GM12878 (cell line): ENCODE measurements around the gene SGMS1. TPM values are rescaled to one million over a fixed set of nuclear protein-coding genes. Genes with fewer than 3 reads are reported as not detected.
A peak's percentile ranks its signal among the peaks of the same experiment; 100 is the strongest.

Source experiments
- ATAC-seq: fragments of 200-7000 bp; cut with Tn5 transposase; 3 replicates; pipeline ENCODE4 v1.9.1; 2020; ENCODE audit warnings: mild to moderate bottlenecking, moderate library complexity
- BruUV-seq: library from RNA; stranded (reverse); fragments of 400-500 nt; replicated peaks from 2 replicates; lab custom pipeline; 2021; lab: Mats Ljungman, UMichigan
- CTCF ChIA-PET: fragments of 300-600 bp; sonication (Branson Sonifier 250); formaldehyde crosslinking; extraction: SDS; loops from one replicate; lab custom pipeline; 2021; ENCODE audit warnings: inconsistent platforms; lab: Yijun Ruan, JAX
- POLR2A ChIA-PET: fragments of 350-600 bp; formaldehyde crosslinking; extraction: SDS; loops from one replicate; lab custom pipeline; 2021; ENCODE audit warnings: inconsistent platforms; lab: Charles Lee
- RAD21 ChIA-PET: fragments of 300-600 bp; sonication (Branson Sonifier 250); formaldehyde crosslinking; loops from one replicate; lab custom pipeline; 2023; ENCODE audit warnings: antibody characterized with exemption; ENCODE audit not compliant: unreplicated experiment; lab: Charles Lee
- SMC1A ChIA-PET: fragments of 300-600 bp; sonication (Branson Sonifier 250); formaldehyde crosslinking; loops from one replicate; lab custom pipeline; 2023; ENCODE audit not compliant: unreplicated experiment, uncharacterized antibody; lab: Charles Lee
- DNase-seq: peaks from one replicate; pipeline ENCODE4 v3.0.0-alpha.2; 2011; ENCODE audit warnings: low read depth, low spot score
- FAIRE-seq: peaks from 3 replicates; lab custom pipeline; 2011; peaks lifted over from hg19 to GRCh38; lab: Jason Lieb, UNC
- H2AFZ ChIP-seq: 2 replicates; pipeline ENCODE4 v1.6.0; 2011; ENCODE audit warnings: low read depth, low read length, control low read depth; ENCODE audit not compliant: control insufficient read depth
- H3K27ac ChIP-seq: 2 replicates; pipeline ENCODE4 v1.5.1; 2011; ENCODE audit warnings: control low read depth; ENCODE audit not compliant: control insufficient read depth, insufficient read depth
- H3K27me3 ChIP-seq, 2 experiments: replicated peaks in 1 of 2; 2 replicates each; pipeline versions ENCODE4 v1.6.0 to v1.6.1; 2011; ENCODE audit warnings: low read length in 1 of 2; ENCODE audit not compliant: control insufficient read depth in 2 of 2, insufficient read depth in 2 of 2
- H3K36me3 ChIP-seq, 2 experiments: 2 replicates each; pipeline ENCODE4 v1.5.1; 2011; ENCODE audit warnings: low read length in 1 of 2; ENCODE audit not compliant: control insufficient read depth in 2 of 2, insufficient read depth in 2 of 2
- H3K4me1 ChIP-seq: 2 replicates; pipeline ENCODE4 v1.6.1; 2011; ENCODE audit warnings: mild to moderate bottlenecking, low read length, moderate library complexity, mixed read lengths; ENCODE audit not compliant: control insufficient read depth, insufficient read depth
- H3K4me2 ChIP-seq: 2 replicates; pipeline ENCODE4 v1.6.0; 2011; ENCODE audit warnings: control low read depth; ENCODE audit not compliant: control insufficient read depth, insufficient read depth
- H3K4me3 ChIP-seq: fragments of 200-600 bp; sonication (generic); 2 replicates; pipeline ENCODE4 v1.5.1; 2016
- H3K79me2 ChIP-seq: 2 replicates; pipeline ENCODE4 v1.6.0; 2011; ENCODE audit warnings: low read length; ENCODE audit not compliant: control insufficient read depth, insufficient read depth
- H3K9ac ChIP-seq: 2 replicates; pipeline ENCODE4 v1.8.0; 2011; ENCODE audit warnings: low read length, control low read depth, mixed read lengths; ENCODE audit not compliant: control insufficient read depth, insufficient read depth
- H3K9me3 ChIP-seq: replicated peaks from 3 replicates; pipeline ENCODE4 v1.5.1; 2011; ENCODE audit warnings: mild to moderate bottlenecking, low read length; ENCODE audit not compliant: control insufficient read depth, insufficient read depth
- H4K20me1 ChIP-seq: 2 replicates; pipeline ENCODE4 v1.6.0; 2011; ENCODE audit not compliant: control insufficient read depth, insufficient read depth
- CBFB ChIP-seq: IDR thresholded peaks from 2 replicates; pipeline ENCODE4 v1.6.1; 2016; ENCODE audit warnings: antibody characterized with exemption, low read depth
- CREM ChIP-seq: IDR thresholded peaks from 2 replicates; pipeline ENCODE4 v1.6.1; 2014; ENCODE audit warnings: antibody characterized with exemption, low read depth
- JUND ChIP-seq: IDR thresholded peaks from 2 replicates; pipeline ENCODE4 v1.6.1; 2012; ENCODE audit warnings: low read depth, mild to moderate bottlenecking, low read length, improper control_type of control experiment, moderate library complexity
- NFXL1 ChIP-seq: fragments of 450-650 bp; IDR thresholded peaks from 2 replicates; pipeline ENCODE4 v1.6.1; 2017; ENCODE audit warnings: antibody characterized with exemption, mild to moderate bottlenecking, borderline replicate concordance
- PBX3 ChIP-seq: IDR thresholded peaks from 2 replicates; pipeline ENCODE4 v1.6.1; 2011; ENCODE audit warnings: mild to moderate bottlenecking, low read depth, low read length, moderate library complexity; ENCODE audit not compliant: insufficient replicate concordance
- POLR2A ChIP-seq: IDR thresholded peaks from 2 replicates; pipeline ENCODE4 v1.6.1; 2011; ENCODE audit warnings: low read depth, mild to moderate bottlenecking, low read length
- RB1 ChIP-seq: fragments of 450-650 bp; formaldehyde crosslinking; IDR thresholded peaks from 2 replicates; pipeline ENCODE4 v1.6.1; 2017; ENCODE audit warnings: mild to moderate bottlenecking, borderline replicate concordance
- RFX5 ChIP-seq: IDR thresholded peaks from 2 replicates; pipeline ENCODE4 v1.6.1; 2011; ENCODE audit warnings: low read depth, low read length, improper control_type of control experiment
- SIN3A ChIP-seq: IDR thresholded peaks from 2 replicates; pipeline ENCODE4 v1.6.1; 2012; ENCODE audit warnings: low read depth, low read length, improper control_type of control experiment
- SIX5 ChIP-seq: IDR thresholded peaks from 2 replicates; pipeline ENCODE4 v1.6.1; 2011; ENCODE audit warnings: mild to moderate bottlenecking, low read depth, low read length, moderate library complexity; ENCODE audit not compliant: severe bottlenecking
- SMAD1 ChIP-seq: fragments of 450-650 bp; IDR thresholded peaks from 2 replicates; pipeline ENCODE4 v1.6.1; 2018; ENCODE audit warnings: mild to moderate bottlenecking, low read depth; ENCODE audit not compliant: partially characterized antibody
- SUZ12 ChIP-seq: fragments of 200-600 bp; sonication (generic); IDR thresholded peaks from one replicate; pipeline ENCODE4 v1.6.1; 2018; ENCODE audit warnings: antibody characterized with exemption, mild to moderate bottlenecking; ENCODE audit not compliant: unreplicated experiment
- USF2 ChIP-seq: IDR thresholded peaks from 2 replicates; pipeline ENCODE4 v1.6.1; 2011; ENCODE audit warnings: low read depth, low read length, improper control_type of control experiment, borderline replicate concordance
- YY1 ChIP-seq: IDR thresholded peaks from 2 replicates; pipeline ENCODE4 v1.6.1; 2011; ENCODE audit warnings: low read depth, mild to moderate bottlenecking, low read length
- ZNF207 ChIP-seq: fragments of 450-650 bp; IDR thresholded peaks from 2 replicates; pipeline ENCODE4 v1.6.1; 2014; ENCODE audit warnings: antibody characterized with exemption, mild to moderate bottlenecking, borderline replicate concordance
- ZZZ3 ChIP-seq: IDR thresholded peaks from 2 replicates; pipeline ENCODE4 v1.6.1; 2011; ENCODE audit warnings: low read depth; ENCODE audit not compliant: control insufficient read depth, insufficient read length
- WGBS: methylation state at CpG from one replicate; pipeline ENCODE4 v1.1.6; 2016; ENCODE audit warnings: low lambda C conversion rate; ENCODE audit not compliant: insufficient replicate concordance, insufficient coverage; ENCODE audit errors: missing lambda C conversion rate; 5-methylcytosine and 5-hydroxymethylcytosine counted together
- in situ Hi-C: fragments of 300-500 bp; cut with MboI; formaldehyde crosslinking; loops from 9 replicates; pipeline ENCODE4 v1.14.3; 2018; ENCODE audit warnings: mixed read lengths
- intact Hi-C: fragments of 100-400 bp; cut with micrococcal nuclease; formaldehyde crosslinking; loops from one replicate; pipeline ENCODE4 v1.14.2; 2022; ENCODE audit not compliant: unreplicated experiment
- polyA plus RNA-seq, 11 experiments: library from polyadenylated mRNA; depleted of rRNA in 4 of 11; unstranded in 6 of 11; stranded (reverse) in 5 of 11; fragments of >200 nt; fragmentation: Nextera tagmentation in 4 of 11; fragmentation: Illumina TruSeq in 1 of 11; extraction: Ambion mirVana in 4 of 11; extraction: Trizol in 1 of 11; gene quantifications; 1 replicate in 1 of 11; 2 replicates in 10 of 11; pipeline versions ENCODE4 v1.2.1 to v1.2.3, GENCODE V29; 2011 to 2016; ENCODE audit warnings: inconsistent platforms in 2 of 11, missing spikeins in 2 of 11, low read depth in 1 of 11
- total RNA-seq, 4 experiments: library from RNA; depleted of rRNA in 3 of 4; stranded (reverse); fragments of >200 nt in 3 of 4; fragmentation: Illumina TruSeq in 1 of 4; extraction: Trizol in 1 of 4; gene quantifications; 2 replicates each; pipeline versions ENCODE4 v1.2.1 to v1.2.3, GENCODE V29; 2013 to 2021

The SGMS1 gene
- total and polyA plus RNA-seq, 10 of the 15 experiments (the other 5 are each of a cell fraction or from before 2014, with no cell fraction given), result 1.4 to 14.5 (median 4.9) TPM

- TF ChIP-seq PBX3 (no peak), SUZ12 (no peak)
Observed at GRCh38 chr10:50398381-50398780, 225.4 kb downstream of the SGMS1 start (continued).

GRCh38 chr10:50397312-50398140, 226.2 kb downstream of the SGMS1 start:
- no peak overlapping the region; the same call in 1 of the 2 replicates for H2AFZ ChIP-seq
- peaks cover 79% of the 10 kb centered on the region for H3K79me2 ChIP-seq
- H4K20me1 ChIP-seq, result no peaks in the 10 kb centered on the region
- BruUV-seq, result no TSS peak
- WGBS, result 38% methylated on average over 8 of the region's 8 CpGs
- peaks cover 0 to 5% of the 10 kb centered on the region in 2 experiments; a peak in 2 of 4 replicates for H3K36me3 ChIP-seq
- no peaks in the 10 kb centered on the region for H3K9me3 ChIP-seq
- H3K4me1 ChIP-seq, result peaks cover 17% of the 10 kb centered on the region
- in situ Hi-C loops (no loop called here), intact Hi-C loops (loop anchor here (2.0 kb wide), 1 partner anchor 33 kb away; no protein-coding TSS in a partner anchor)
- no peak overlapping the region; the same call in 1 of the 2 replicates for H3K9ac ChIP-seq
- peak; percentile 51 for ATAC-seq
- H3K27me3 ChIP-seq, result no peaks in the 10 kb centered on the region
- no peak for TF ChIP-seq JUND
- no peak for TF ChIP-seq RB1
- no peak for TF ChIP-seq SMAD1
- TF ChIP-seq POLR2A, result no peak
- no peak for TF ChIP-seq USF2
- TF ChIP-seq CBFB, result no peak
- TF ChIP-seq NFXL1, result no peak
- no peak for TF ChIP-seq SIN3A
- TF ChIP-seq YY1, result no peak
- no peak for TF ChIP-seq RFX5
- no peak for TF ChIP-seq ZNF207
- no peak for TF ChIP-seq SIX5
- no peak for TF ChIP-seq CREM
- TF ChIP-seq ZZZ3, result no peak
- ChIA-PET RAD21 (interaction anchor here (1.0 to 2.0 kb wide), 12 partner anchors 7 to 57 kb away, joined by 3 to 20 read pairs (median 4); no protein-coding TSS in a partner anchor), POLR2A (interaction anchor here (0.8 to 4.4 kb wide), 8 partner anchors 11 to 22 kb away, joined by 3 to 30 read pairs (median 4); no protein-coding TSS in a partner anchor), SMC1A (interaction anchor here (0.8 to 5.2 kb wide), 26 partner anchors 7 to 870 kb away, joined by 3 to 36 read pairs (median 6); no protein-coding TSS in a partner anchor), CTCF (interaction anchor here (1.0 to 3.1 kb wide), 5 partner anchors 11 to 30 kb away, joined by 3 to 14 read pairs (median 11); no protein-coding TSS in a partner anchor)
- DNase-seq, result no peak
- no peak for FAIRE-seq
- H3K4me2 ChIP-seq, result peak overlapping the region; percentile 95
- peak overlapping the region; percentile 65 for H3K27ac ChIP-seq
- H3K4me3 ChIP-seq, result peak overlapping the region; percentile 4; the same call in 1 of the 2 replicates
